ENCODE data around the gene PDCD1. TPM values are rescaled to one million over a fixed set of nuclear protein-coding genes. Genes with fewer than 3 reads are reported as not detected.
A peak's percentile ranks its signal among the peaks of the same experiment; 100 is the strongest.
"Not testable (repeated sequence)": the region's sequence is repeated elsewhere in the genome, so short reads cannot be mapped to it uniquely, and the experiment has no call there.

PDCD1 gene
- total RNA-seq, 1 donor from 2014 or later: not detected

GRCh38 chr2:241804326-241805229 is 54.1 kb downstream of the PDCD1 start:
- no peaks in the 10 kb centered on the region for H3K9me3 Mint-ChIP-seq (ENCODE audit: low read depth)
- peak overlapping the region; percentile 58 for H3K4me3 Mint-ChIP-seq (ENCODE audit: unreplicated experiment)
- peak; percentile 84 for DNase-seq (ENCODE audit: low spot score)
- H3K36me3 Mint-ChIP-seq (ENCODE audit: low read depth): no peaks in the 10 kb centered on the region
- TF ChIP-seq CTCF (IDR thresholded peaks at IDR 0.05): no peak
- peaks cover 9% of the 10 kb centered on the region for H3K4me1 Mint-ChIP-seq (ENCODE audit: low read depth)
- no peaks in the 10 kb centered on the region for H3K27me3 Mint-ChIP-seq (ENCODE audit: low read depth)
- peak overlapping the region; percentile 8 for H3K27ac Mint-ChIP-seq (ENCODE audit: unreplicated experiment)

- Mint-ChIP-seq H3K27me3 (ENCODE audit: low read depth) (no peaks in the 10 kb centered on the region), H3K4me3 (ENCODE audit: unreplicated experiment) (peak overlapping the region; percentile 58), H3K36me3 (ENCODE audit: low read depth) (no peaks in the 10 kb centered on the region), H3K4me1 (ENCODE audit: low read depth) (peaks cover 9% of the 10 kb centered on the region), H3K9me3 (ENCODE audit: low read depth) (no peaks in the 10 kb centered on the region), H3K27ac (ENCODE audit: unreplicated experiment) (no peak overlapping the region)
- no peak for TF ChIP-seq CTCF (IDR thresholded peaks at IDR 0.05)
- DNase-seq (ENCODE audit: low spot score): peak; percentile 89
Observed at GRCh38 chr2:241803387-241804325, 55.0 kb downstream of the PDCD1 start.

GRCh38 chr2:241802421-241803318 is 56.0 kb downstream of the PDCD1 start:
- H3K27ac Mint-ChIP-seq (ENCODE audit: unreplicated experiment): no peak overlapping the region
- no peak for TF ChIP-seq CTCF (IDR thresholded peaks at IDR 0.05)
- H3K4me1 Mint-ChIP-seq (ENCODE audit: low read depth): peaks cover 4% of the 10 kb centered on the region
- no peak overlapping the region for H3K4me3 Mint-ChIP-seq (ENCODE audit: unreplicated experiment)
- DNase-seq (ENCODE audit: low spot score): no peak
- no peaks in the 10 kb centered on the region for H3K36me3 Mint-ChIP-seq (ENCODE audit: low read depth)
- no peaks in the 10 kb centered on the region for H3K9me3 Mint-ChIP-seq (ENCODE audit: low read depth)
- H3K27me3 Mint-ChIP-seq (ENCODE audit: low read depth): no peaks in the 10 kb centered on the region

GRCh38 chr2:241801611-241802420 is 56.9 kb downstream of the PDCD1 start:
- Mint-ChIP-seq H3K4me1 (ENCODE audit: low read depth) (peaks cover 4% of the 10 kb centered on the region), H3K9me3 (ENCODE audit: low read depth) (no peaks in the 10 kb centered on the region), H3K36me3 (ENCODE audit: low read depth) (no peaks in the 10 kb centered on the region), H3K4me3 (ENCODE audit: unreplicated experiment) (no peak overlapping the region), H3K27ac (ENCODE audit: unreplicated experiment) (no peak overlapping the region), H3K27me3 (ENCODE audit: low read depth) (no peaks in the 10 kb centered on the region)
- no peak for DNase-seq (ENCODE audit: low spot score)
- TF ChIP-seq CTCF (IDR thresholded peaks at IDR 0.05): no peak

- not testable (repeated sequence) for DNase-seq (ENCODE audit: low spot score); H3K27ac Mint-ChIP-seq (ENCODE audit: unreplicated experiment); H3K27me3 Mint-ChIP-seq (ENCODE audit: low read depth); H3K4me3 Mint-ChIP-seq (ENCODE audit: unreplicated experiment); H3K4me1 Mint-ChIP-seq (ENCODE audit: low read depth); H3K9me3 Mint-ChIP-seq (ENCODE audit: low read depth); H3K36me3 Mint-ChIP-seq (ENCODE audit: low read depth)
Observed at GRCh38 chr2:241800198-241800903, 58.3 kb downstream of the PDCD1 start.

All from chondrocyte (in vitro differentiated cells).